AG04450 (cell line): ENCODE data around the gene TMOD2. TPM values are rescaled to one million over a fixed set of nuclear protein-coding genes. Genes with fewer than 3 reads are reported as not detected.
A peak's percentile ranks its signal among the peaks of the same experiment; 100 is the strongest.

ENCODE experiments used
- CTCF ChIA-PET: fragments of 300-600, 350-600 bp; formaldehyde crosslinking; extraction: SDS; loops from one replicate; lab custom pipeline; 2022; ENCODE audit warnings: antibody characterized with exemption, inconsistent platforms; lab: Charles Lee
- POLR2A ChIA-PET: fragments of 350-600 bp; formaldehyde crosslinking; extraction: SDS; loops from one replicate; lab custom pipeline; 2021; ENCODE audit warnings: antibody characterized with exemption, inconsistent platforms; lab: Yijun Ruan, JAX
- DNase-seq: peaks from one replicate; pipeline ENCODE4 v3.0.0-alpha.2; 2011; ENCODE audit warnings: low read depth, low spot score
- H3K27ac ChIP-seq: one replicate; pipeline ENCODE4 v1.5.1; 2012; ENCODE audit warnings: low read depth, low read length, control low read depth
- H3K27me3 ChIP-seq: one replicate; pipeline ENCODE4 v1.6.0; 2012; ENCODE audit warnings: low read length; ENCODE audit not compliant: control insufficient read depth, insufficient read depth
- H3K4me3 ChIP-seq: 2 replicates; pipeline ENCODE4 v1.5.1; 2011; ENCODE audit warnings: mild to moderate bottlenecking, low read depth, low read length, control low read depth
- H3K9me3 ChIP-seq: 2 replicates; pipeline ENCODE4 v1.5.1; 2012; ENCODE audit warnings: low read length; ENCODE audit not compliant: control insufficient read depth, insufficient read depth
- polyA plus RNA-seq: library from polyadenylated mRNA; depleted of rRNA; stranded (reverse); fragments of >200 nt; gene quantifications from 2 replicates; pipeline ENCODE4 v1.2.3, GENCODE V29; 2011
- TF ChIP-seq, protein P1 (sequence below): IDR thresholded peaks from 2 replicates; pipeline ENCODE4 v1.5.1; 2011; ENCODE audit warnings: low read depth, low read length, control low read depth, inconsistent platforms

Gene TMOD2
- polyA plus RNA-seq, 1 experiment, result 3.2 TPM

DNA sequence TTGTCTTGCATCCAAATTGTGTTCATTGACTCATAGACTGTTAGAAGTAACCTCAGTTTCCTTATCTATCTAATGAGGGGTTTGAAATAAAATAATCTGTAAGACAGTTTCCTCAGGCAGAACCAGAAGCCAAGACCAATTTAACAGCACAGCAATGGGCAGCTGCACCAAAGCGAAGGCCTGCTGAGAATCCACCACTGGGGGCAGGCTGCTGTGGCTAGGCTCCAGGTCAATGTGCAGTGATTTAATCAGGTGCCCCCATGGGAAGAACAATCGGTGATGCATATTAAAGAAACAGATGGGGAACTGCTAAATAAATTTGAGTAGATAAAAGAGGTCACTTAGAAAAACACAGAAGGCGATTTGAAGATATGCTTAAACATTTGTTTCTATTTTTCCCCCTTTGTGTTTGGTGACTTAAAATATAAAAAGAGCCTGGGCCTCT, 50.0 kb downstream of the TMOD2 start:
- ChIA-PET CTCF (interaction anchor here (1.0 to 1.4 kb wide), 6 partner anchors 11 to 151 kb away, joined by 3 to 4 read pairs (median 3); no protein-coding TSS in a partner anchor), POLR2A (no interaction called here)
- no peaks in the 10 kb centered on the region for H3K27me3 ChIP-seq
- TF ChIP-seq, protein P1, sequence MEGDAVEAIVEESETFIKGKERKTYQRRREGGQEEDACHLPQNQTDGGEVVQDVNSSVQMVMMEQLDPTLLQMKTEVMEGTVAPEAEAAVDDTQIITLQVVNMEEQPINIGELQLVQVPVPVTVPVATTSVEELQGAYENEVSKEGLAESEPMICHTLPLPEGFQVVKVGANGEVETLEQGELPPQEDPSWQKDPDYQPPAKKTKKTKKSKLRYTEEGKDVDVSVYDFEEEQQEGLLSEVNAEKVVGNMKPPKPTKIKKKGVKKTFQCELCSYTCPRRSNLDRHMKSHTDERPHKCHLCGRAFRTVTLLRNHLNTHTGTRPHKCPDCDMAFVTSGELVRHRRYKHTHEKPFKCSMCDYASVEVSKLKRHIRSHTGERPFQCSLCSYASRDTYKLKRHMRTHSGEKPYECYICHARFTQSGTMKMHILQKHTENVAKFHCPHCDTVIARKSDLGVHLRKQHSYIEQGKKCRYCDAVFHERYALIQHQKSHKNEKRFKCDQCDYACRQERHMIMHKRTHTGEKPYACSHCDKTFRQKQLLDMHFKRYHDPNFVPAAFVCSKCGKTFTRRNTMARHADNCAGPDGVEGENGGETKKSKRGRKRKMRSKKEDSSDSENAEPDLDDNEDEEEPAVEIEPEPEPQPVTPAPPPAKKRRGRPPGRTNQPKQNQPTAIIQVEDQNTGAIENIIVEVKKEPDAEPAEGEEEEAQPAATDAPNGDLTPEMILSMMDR, result peak; percentile 65
- H3K27ac ChIP-seq, result no peak overlapping the region
- DNase-seq, result no peak
- H3K9me3 ChIP-seq, result no peaks in the 10 kb centered on the region
- H3K4me3 ChIP-seq, result no peak overlapping the region

DNA sequence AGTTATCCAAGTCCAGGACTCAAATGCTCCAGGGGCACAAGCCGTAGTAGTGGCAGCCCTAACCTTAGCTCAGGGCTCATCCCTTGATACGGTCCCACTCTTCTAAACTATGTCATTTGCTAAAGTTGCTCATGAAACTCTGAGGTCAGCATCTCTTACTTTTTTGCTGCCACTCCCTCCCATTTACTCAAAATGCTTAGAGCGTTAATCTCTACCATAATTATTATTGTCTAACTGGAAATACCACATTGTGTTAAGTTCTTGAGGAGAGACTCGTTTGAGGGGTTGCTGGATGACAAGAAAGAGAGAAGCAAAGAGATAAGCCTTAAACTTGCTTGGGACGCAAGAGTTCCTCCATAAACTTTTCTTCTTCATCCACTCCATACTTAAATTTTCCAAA, 51.2 kb downstream of the TMOD2 start:
- TF ChIP-seq, protein P1, result no peak
- Histone ChIP-seq H3K27ac (no peak overlapping the region), H3K9me3 (no peaks in the 10 kb centered on the region), H3K27me3 (no peaks in the 10 kb centered on the region), H3K4me3 (no peak overlapping the region)
- DNase-seq, result no peak
- ChIA-PET POLR2A (no interaction called here), CTCF (interaction anchor here (1.0 to 1.4 kb wide), 4 partner anchors 10 to 153 kb away, joined by 3 to 4 read pairs (median 4); no protein-coding TSS in a partner anchor)

DNA sequence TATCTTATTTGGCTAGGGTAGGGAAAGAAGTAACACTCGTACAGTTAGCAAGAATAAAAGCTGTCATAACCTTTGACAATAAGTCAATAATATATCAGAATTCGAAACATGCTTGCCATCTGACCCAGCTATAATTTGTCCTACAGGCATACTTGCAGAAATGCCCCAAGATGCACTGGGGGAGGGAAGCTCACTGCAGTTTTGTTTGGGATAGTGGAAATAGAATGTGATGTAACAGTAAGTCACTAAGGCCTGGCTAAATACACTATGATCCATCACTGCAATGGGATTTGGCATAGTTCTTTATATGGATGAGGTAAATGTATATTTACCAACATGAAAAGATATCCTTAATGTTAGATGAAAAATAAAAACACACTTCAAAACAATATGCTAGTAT, 52.6 kb downstream of the TMOD2 start:
- ChIA-PET POLR2A (no interaction called here), CTCF (no interaction called here)
- no peak overlapping the region for H3K27ac ChIP-seq
- H3K9me3 ChIP-seq, result no peaks in the 10 kb centered on the region
- TF ChIP-seq, protein P1, result no peak
- no peaks in the 10 kb centered on the region for H3K27me3 ChIP-seq
- DNase-seq, result no peak
- H3K4me3 ChIP-seq, result no peak overlapping the region

DNA sequence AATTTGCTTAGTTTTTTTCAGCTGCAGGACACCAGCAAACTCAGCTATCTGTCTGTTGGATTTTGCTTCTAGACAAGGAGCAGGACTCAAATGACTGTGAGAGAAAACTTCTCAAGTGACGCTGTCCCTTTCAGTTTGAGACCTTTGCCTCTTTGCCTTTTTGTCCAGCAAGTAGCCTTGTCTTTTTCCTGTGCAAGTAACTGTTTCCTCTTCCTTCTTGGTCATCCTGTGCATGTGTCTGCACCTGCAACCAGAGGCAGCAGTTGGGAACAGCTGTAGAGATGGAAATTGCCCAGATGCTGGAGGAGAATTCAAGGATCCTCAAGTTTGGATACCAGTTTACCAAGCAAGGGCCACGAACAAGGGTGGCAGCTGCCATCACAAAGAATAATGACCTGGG, 54.7 kb downstream of the TMOD2 start:
- H3K27ac ChIP-seq, result no peak overlapping the region
- ChIA-PET CTCF (no interaction called here), POLR2A (no interaction called here)

DNA sequence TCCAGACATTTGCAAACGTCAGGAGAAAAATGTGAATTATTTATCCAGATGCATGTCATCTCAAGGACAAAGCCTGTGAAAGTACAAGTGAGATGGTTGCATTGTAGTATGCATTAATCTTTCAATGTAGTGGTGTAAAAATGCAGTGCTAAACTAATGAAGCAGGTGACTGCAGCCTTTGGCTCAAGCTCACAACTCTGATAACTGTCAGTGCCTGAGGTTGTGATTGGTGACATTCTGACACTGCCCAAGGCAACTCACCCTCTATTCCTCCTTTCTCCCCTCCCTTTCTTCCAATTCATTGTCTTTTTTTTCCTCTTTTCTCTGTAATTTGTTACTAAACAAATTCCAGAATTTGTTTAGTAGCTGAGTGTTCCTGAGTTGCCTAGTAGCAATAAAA, 58.1 kb downstream of the TMOD2 start:
- ChIA-PET POLR2A (no interaction called here), CTCF (interaction anchor here (2.0 kb wide), 1 partner anchor 33 kb away, joined by 8 read pairs; no protein-coding TSS in a partner anchor)
- Histone ChIP-seq H3K27me3 (no peaks in the 10 kb centered on the region), H3K27ac (no peak overlapping the region), H3K4me3 (no peak overlapping the region), H3K9me3 (no peaks in the 10 kb centered on the region)
- TF ChIP-seq, protein P1, result no peak
- DNase-seq, result no peak

More for the DNA sequence above, 54.7 kb downstream of the TMOD2 start:
- Histone ChIP-seq H3K27me3 (no peaks in the 10 kb centered on the region), H3K4me3 (no peak overlapping the region), H3K9me3 (no peaks in the 10 kb centered on the region)
- TF ChIP-seq, protein P1, result no peak
- DNase-seq, result no peak
